ENCODE measurements around the gene NKAIN2.

GRCh38 chr6:124193132-124193531 lies 389.5 kb downstream of the NKAIN2 start:
- TF ChIP-seq POLR2A (IDR thresholded peaks at IDR 0.05) = no peak
- TF ChIP-seq CTCF (IDR thresholded peaks at IDR 0.05) = no peak
- TF ChIP-seq EP300 (IDR thresholded peaks at IDR 0.05) = no peak

Measured in sigmoid colon (tissue), 4 donors.